ENCODE data around the gene CTBP1.

CTBP1 gene

GRCh38 chr4:1235381-1236102, 13.4 kb downstream of the CTBP1 start:
- DNase-seq (ENCODE audit: low read depth in 1 of 2, low spot score in 1 of 2) = no peak
- TF ChIP-seq SPI1 (IDR thresholded peaks at IDR 0.05; ENCODE audit: borderline replicate concordance, low read depth) (no peak), GABPA (IDR thresholded peaks at IDR 0.05; ENCODE audit: low read depth) (no peak), CTCF (IDR thresholded peaks at IDR 0.05; ENCODE audit: insufficient read depth, low read length) (no peak), POLR2AphosphoS5 (IDR thresholded peaks at IDR 0.05; ENCODE audit: low read depth) (no peak)
- TF ChIP-seq, protein P1, sequence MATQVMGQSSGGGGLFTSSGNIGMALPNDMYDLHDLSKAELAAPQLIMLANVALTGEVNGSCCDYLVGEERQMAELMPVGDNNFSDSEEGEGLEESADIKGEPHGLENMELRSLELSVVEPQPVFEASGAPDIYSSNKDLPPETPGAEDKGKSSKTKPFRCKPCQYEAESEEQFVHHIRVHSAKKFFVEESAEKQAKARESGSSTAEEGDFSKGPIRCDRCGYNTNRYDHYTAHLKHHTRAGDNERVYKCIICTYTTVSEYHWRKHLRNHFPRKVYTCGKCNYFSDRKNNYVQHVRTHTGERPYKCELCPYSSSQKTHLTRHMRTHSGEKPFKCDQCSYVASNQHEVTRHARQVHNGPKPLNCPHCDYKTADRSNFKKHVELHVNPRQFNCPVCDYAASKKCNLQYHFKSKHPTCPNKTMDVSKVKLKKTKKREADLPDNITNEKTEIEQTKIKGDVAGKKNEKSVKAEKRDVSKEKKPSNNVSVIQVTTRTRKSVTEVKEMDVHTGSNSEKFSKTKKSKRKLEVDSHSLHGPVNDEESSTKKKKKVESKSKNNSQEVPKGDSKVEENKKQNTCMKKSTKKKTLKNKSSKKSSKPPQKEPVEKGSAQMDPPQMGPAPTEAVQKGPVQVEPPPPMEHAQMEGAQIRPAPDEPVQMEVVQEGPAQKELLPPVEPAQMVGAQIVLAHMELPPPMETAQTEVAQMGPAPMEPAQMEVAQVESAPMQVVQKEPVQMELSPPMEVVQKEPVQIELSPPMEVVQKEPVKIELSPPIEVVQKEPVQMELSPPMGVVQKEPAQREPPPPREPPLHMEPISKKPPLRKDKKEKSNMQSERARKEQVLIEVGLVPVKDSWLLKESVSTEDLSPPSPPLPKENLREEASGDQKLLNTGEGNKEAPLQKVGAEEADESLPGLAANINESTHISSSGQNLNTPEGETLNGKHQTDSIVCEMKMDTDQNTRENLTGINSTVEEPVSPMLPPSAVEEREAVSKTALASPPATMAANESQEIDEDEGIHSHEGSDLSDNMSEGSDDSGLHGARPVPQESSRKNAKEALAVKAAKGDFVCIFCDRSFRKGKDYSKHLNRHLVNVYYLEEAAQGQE (IDR thresholded peaks at IDR 0.05; ENCODE audit: insufficient replicate concordance, low read depth) = no peak
- no peak overlapping the region for H3K27ac ChIP-seq (replicated peaks)
- no peaks in the 10 kb centered on the region for H3K27me3 ChIP-seq (ENCODE audit: insufficient read depth, poor library complexity, severe bottlenecking)
- no peak overlapping the region for H3K4me3 ChIP-seq (replicated peaks; ENCODE audit: insufficient read depth, low read length)

GRCh38 chr4:1234811-1235292, 14.1 kb downstream of the CTBP1 start:
- H3K27me3 ChIP-seq (ENCODE audit: insufficient read depth, poor library complexity, severe bottlenecking) = no peaks in the 10 kb centered on the region

GRCh38 chr4:1234309-1234695, 14.6 kb downstream of the CTBP1 start:
- Histone ChIP-seq H3K4me3 (replicated peaks; ENCODE audit: insufficient read depth, low read length) (no peak overlapping the region), H3K27me3 (ENCODE audit: insufficient read depth, poor library complexity, severe bottlenecking) (no peaks in the 10 kb centered on the region), H3K27ac (replicated peaks) (no peak overlapping the region)
- DNase-seq (ENCODE audit: low read depth in 1 of 2, low spot score in 1 of 2) = no peak
- TF ChIP-seq, protein P1 (IDR thresholded peaks at IDR 0.05; ENCODE audit: insufficient replicate concordance, low read depth) = no peak
- TF ChIP-seq CTCF (IDR thresholded peaks at IDR 0.05; ENCODE audit: insufficient read depth, low read length) = no peak
- TF ChIP-seq POLR2AphosphoS5 (IDR thresholded peaks at IDR 0.05; ENCODE audit: low read depth) = no peak
- no peak for TF ChIP-seq GABPA (IDR thresholded peaks at IDR 0.05; ENCODE audit: low read depth)
- no peak for TF ChIP-seq SPI1 (IDR thresholded peaks at IDR 0.05; ENCODE audit: borderline replicate concordance, low read depth)

More at GRCh38 chr4:1234811-1235292, 14.1 kb downstream of the CTBP1 start:
- TF ChIP-seq CTCF (IDR thresholded peaks at IDR 0.05; ENCODE audit: insufficient read depth, low read length) (no peak), POLR2AphosphoS5 (IDR thresholded peaks at IDR 0.05; ENCODE audit: low read depth) (no peak), GABPA (IDR thresholded peaks at IDR 0.05; ENCODE audit: low read depth) (no peak), SPI1 (IDR thresholded peaks at IDR 0.05; ENCODE audit: borderline replicate concordance, low read depth) (no peak)
- TF ChIP-seq, protein P1 (IDR thresholded peaks at IDR 0.05; ENCODE audit: insufficient replicate concordance, low read depth) = no peak
- H3K4me3 ChIP-seq (replicated peaks; ENCODE audit: insufficient read depth, low read length) = no peak overlapping the region
- no peak overlapping the region for H3K27ac ChIP-seq (replicated peaks)
- no peak for DNase-seq (ENCODE audit: low read depth in 1 of 2, low spot score in 1 of 2)
